HFFc6 (cell line): ENCODE data around the gene EIPR1. TPM values are rescaled to one million over a fixed set of nuclear protein-coding genes. Genes with fewer than 3 reads are reported as not detected.

ENCODE experiments used
- DNase-seq: peaks from one replicate; pipeline ENCODE4 v3.0.0-alpha.2; 2018
- H3K27ac Mint-ChIP-seq: 2 replicates; pipeline ENCODE4 v1.8.0; 2020; ENCODE audit warnings: mild to moderate bottlenecking, mixed read lengths
- H3K27me3 Mint-ChIP-seq: 2 replicates; pipeline ENCODE4 v1.8.0; 2021; ENCODE audit warnings: mild to moderate bottlenecking, moderate library complexity, mixed read lengths; ENCODE audit not compliant: insufficient read depth
- H3K36me3 Mint-ChIP-seq: 2 replicates; pipeline ENCODE4 v1.8.0; 2021; ENCODE audit warnings: low read depth, mixed read lengths
- H3K4me1 Mint-ChIP-seq: 2 replicates; pipeline ENCODE4 v1.8.0; 2020; ENCODE audit warnings: low read depth, mixed read lengths
- H3K4me3 Mint-ChIP-seq: 2 replicates; pipeline ENCODE4 v1.8.0; 2020; ENCODE audit warnings: mild to moderate bottlenecking, moderate library complexity, mixed read lengths
- H3K9me3 Mint-ChIP-seq: 2 replicates; pipeline ENCODE4 v1.8.0; 2020; ENCODE audit warnings: mild to moderate bottlenecking, mixed read lengths
- total RNA-seq, 6 experiments: library from RNA; stranded (reverse); fragmentation: NEBNext Ultra II Directional; extraction: Animal tissue kit (Norgen Biotek cat#: 25700); gene quantifications; 2 replicates in 1 of 6; 3 replicates in 5 of 6; pipeline ENCODE4 v1.2.3, GENCODE V29; 2021
- TF ChIP-seq, protein P1 (sequence below): fragments of 200-600 bp; sonication (generic); IDR thresholded peaks from 2 replicates; pipeline ENCODE4 v1.5.0; 2021; ENCODE audit warnings: antibody characterized with exemption, mild to moderate bottlenecking

Gene EIPR1
- total RNA-seq, 6 experiments from 2014 or later = 26.6 to 30.9 (median 28.8) TPM

DNA sequence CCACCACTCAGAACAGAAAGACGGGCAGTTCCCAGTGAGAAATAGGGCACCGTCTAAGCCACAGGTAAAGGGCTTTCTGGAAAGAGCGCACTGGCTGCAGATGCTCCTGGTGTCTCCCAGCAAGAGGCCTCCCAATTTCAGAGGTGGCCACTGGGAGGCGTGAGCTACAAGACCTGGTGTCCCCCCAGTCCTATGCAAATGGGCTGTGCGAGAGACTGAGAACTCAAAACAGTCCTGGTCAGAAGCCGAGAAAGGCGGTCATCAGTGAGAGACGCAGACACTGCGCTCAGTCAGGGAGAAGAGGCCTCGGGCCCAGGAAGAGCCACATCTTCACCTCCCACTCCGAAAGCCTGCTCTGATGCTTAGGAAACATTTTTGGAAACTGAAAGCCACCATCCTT, 179.5 kb downstream of the EIPR1 start:
- H3K4me1 Mint-ChIP-seq = no peaks in the 10 kb centered on the region
- no peak for DNase-seq
- TF ChIP-seq, protein P1, sequence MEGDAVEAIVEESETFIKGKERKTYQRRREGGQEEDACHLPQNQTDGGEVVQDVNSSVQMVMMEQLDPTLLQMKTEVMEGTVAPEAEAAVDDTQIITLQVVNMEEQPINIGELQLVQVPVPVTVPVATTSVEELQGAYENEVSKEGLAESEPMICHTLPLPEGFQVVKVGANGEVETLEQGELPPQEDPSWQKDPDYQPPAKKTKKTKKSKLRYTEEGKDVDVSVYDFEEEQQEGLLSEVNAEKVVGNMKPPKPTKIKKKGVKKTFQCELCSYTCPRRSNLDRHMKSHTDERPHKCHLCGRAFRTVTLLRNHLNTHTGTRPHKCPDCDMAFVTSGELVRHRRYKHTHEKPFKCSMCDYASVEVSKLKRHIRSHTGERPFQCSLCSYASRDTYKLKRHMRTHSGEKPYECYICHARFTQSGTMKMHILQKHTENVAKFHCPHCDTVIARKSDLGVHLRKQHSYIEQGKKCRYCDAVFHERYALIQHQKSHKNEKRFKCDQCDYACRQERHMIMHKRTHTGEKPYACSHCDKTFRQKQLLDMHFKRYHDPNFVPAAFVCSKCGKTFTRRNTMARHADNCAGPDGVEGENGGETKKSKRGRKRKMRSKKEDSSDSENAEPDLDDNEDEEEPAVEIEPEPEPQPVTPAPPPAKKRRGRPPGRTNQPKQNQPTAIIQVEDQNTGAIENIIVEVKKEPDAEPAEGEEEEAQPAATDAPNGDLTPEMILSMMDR = no peak
- no peak overlapping the region for H3K27ac Mint-ChIP-seq
- H3K27me3 Mint-ChIP-seq = peaks cover 4% of the 10 kb centered on the region
- H3K36me3 Mint-ChIP-seq = peaks cover under 1% of the 10 kb centered on the region; the same call in 1 of the 2 replicates
- H3K4me3 Mint-ChIP-seq = no peak overlapping the region
- H3K9me3 Mint-ChIP-seq = no peaks in the 10 kb centered on the region

DNA sequence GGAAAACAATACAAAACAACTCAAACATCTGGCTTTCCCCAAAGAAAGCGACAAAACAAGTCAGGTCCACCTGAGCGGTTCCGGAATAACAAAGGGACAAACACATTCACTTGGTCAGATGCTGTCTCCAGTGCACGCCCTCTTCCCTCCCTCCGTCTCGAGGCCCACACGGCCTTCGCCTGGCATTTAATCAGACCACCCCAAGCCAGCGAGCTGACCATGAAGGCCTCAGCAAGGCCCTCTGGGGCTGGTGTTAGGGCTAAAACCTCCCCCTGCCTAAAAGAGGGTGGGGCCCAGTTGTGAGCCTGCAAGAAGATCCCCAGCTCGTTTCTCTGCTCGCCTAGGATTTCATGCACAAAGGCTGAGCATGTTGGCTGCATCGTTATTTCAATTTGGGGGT, 180.3 kb downstream of the EIPR1 start:
- Mint-ChIP-seq H3K27ac (no peak overlapping the region), H3K4me1 (no peaks in the 10 kb centered on the region), H3K4me3 (no peak overlapping the region), H3K9me3 (no peaks in the 10 kb centered on the region), H3K27me3 (peaks cover 4% of the 10 kb centered on the region), H3K36me3 (peaks cover 4% of the 10 kb centered on the region; the same call in 1 of the 2 replicates)
- TF ChIP-seq, protein P1 = no peak
- DNase-seq = no peak

DNA sequence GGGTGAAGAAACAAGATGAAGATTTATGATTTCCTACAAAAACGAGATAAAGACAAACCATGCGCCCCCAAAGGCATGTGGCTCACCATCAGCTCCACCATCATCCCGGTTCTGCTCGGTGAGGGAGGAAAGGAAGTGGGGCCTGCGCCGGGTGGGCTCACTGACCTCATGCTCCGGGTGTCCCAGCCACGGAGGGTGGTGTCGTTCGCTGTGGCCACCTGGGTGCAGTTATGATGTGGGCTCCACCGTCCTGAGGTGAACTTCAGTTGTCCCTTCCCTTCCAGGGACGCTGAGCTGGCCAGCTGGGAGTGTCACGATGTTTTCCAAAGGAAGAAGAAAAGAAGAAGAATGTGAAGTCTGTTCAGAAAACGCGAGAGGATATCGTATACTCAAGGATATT, 180.9 kb downstream of the EIPR1 start:
- H3K36me3 Mint-ChIP-seq = peaks cover 4% of the 10 kb centered on the region; the same call in 1 of the 2 replicates
- TF ChIP-seq, protein P1 = no peak
- no peak overlapping the region for H3K4me3 Mint-ChIP-seq
- no peak overlapping the region for H3K27ac Mint-ChIP-seq
- DNase-seq = no peak
- H3K4me1 Mint-ChIP-seq = no peaks in the 10 kb centered on the region
- H3K9me3 Mint-ChIP-seq = no peaks in the 10 kb centered on the region
- H3K27me3 Mint-ChIP-seq = peaks cover 4% of the 10 kb centered on the region

DNA sequence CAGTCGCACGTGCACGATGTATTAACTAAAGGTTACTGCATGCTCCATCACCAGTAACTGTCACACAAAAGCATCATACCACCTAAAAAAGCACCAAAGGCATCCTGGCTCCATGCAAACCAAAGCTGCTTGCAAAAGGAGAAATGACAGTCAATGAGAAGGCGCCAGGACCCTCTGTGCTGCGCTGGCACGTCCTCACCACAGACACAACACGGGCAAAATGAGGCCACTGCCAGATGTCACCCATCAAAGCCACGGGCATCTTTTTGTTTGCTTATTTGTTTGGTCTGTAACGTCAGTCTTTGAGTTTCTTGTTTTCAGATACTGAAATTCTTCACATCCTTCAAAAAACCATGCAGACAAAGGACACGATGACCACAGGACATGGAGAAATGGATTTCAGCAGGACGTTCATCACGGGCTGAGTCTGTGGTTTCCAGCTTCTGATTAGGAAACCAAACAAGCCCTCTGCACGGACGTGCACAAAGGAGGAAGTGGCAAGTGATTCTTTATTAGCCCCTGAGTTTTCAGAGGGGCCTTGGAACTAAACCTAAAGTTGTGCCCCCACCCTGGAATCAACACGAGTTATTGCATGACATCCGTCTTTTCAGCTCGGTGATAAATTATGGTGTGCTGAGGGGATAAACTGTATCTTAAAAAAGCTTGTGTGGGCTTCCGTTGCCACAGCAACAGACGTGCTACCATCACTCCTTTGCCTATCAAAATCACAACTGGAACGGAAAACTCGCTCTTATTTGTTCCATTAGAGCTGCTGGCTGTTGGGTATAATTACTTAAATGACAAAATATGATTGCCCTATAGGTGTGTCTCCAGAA, 181.8 kb downstream of the EIPR1 start:
- peaks cover 2% of the 10 kb centered on the region; the same call in 1 of the 2 replicates for H3K27me3 Mint-ChIP-seq
- peaks cover 4% of the 10 kb centered on the region; the same call in 1 of the 2 replicates for H3K36me3 Mint-ChIP-seq
- H3K9me3 Mint-ChIP-seq = no peaks in the 10 kb centered on the region

DNA sequence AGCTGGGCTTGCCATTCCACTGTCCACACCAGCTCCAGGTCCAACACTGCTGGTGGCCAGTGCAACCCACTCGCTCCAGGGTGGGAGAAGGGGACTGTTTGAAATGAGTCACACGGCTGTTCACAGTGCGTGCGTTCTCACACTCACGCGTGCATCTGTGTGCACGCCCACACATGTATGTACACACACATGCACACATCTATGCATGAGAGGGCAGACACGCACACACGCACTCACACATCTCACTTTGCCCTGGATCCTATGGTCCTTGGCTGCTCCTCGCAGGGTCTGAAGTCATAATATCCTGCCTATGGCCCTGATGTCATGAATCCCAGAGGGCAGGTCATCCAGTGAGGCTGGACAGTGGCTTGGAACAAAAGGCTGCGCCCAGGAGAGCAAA, 182.8 kb downstream of the EIPR1 start:
- TF ChIP-seq, protein P1 = no peak
- no peaks in the 10 kb centered on the region for H3K4me1 Mint-ChIP-seq
- no peak for DNase-seq
- no peak overlapping the region for H3K4me3 Mint-ChIP-seq
- H3K36me3 Mint-ChIP-seq = peaks cover 4% of the 10 kb centered on the region; the same call in 1 of the 2 replicates
- no peak overlapping the region for H3K27ac Mint-ChIP-seq
- no peaks in the 10 kb centered on the region for H3K9me3 Mint-ChIP-seq
- H3K27me3 Mint-ChIP-seq = peaks cover 2% of the 10 kb centered on the region; the same call in 1 of the 2 replicates

More for the DNA sequence above, 181.8 kb downstream of the EIPR1 start:
- Mint-ChIP-seq H3K4me1 (no peaks in the 10 kb centered on the region), H3K27ac (no peak overlapping the region), H3K4me3 (no peak overlapping the region)
- TF ChIP-seq, protein P1 = no peak
- no peak for DNase-seq
